Nephron progenitor cell (in vitro differentiated cells): Measurements from ENCODE around the gene MYO5A.

Source experiments
- DNase-seq: peaks from one replicate; pipeline ENCODE4 v3.0.0; 2021
- H3K27ac Mint-ChIP-seq: 2 replicates; pipeline ENCODE4 v1.8.0; 2021; ENCODE audit warnings: mild to moderate bottlenecking, moderate library complexity, mixed read lengths
- H3K27me3 Mint-ChIP-seq: 2 replicates; pipeline ENCODE4 v1.8.0; 2021; ENCODE audit warnings: mild to moderate bottlenecking, low read depth, mixed read lengths; ENCODE audit not compliant: poor library complexity
- H3K36me3 Mint-ChIP-seq: 2 replicates; pipeline ENCODE4 v1.8.0; 2021; ENCODE audit warnings: low read depth, mixed read lengths
- H3K4me1 Mint-ChIP-seq: 2 replicates; pipeline ENCODE4 v1.8.0; 2021; ENCODE audit warnings: mixed read lengths
- H3K4me3 Mint-ChIP-seq: 2 replicates; pipeline ENCODE4 v1.8.0; 2021; ENCODE audit warnings: mild to moderate bottlenecking, moderate library complexity, mixed read lengths
- H3K9me3 Mint-ChIP-seq: 2 replicates; pipeline ENCODE4 v1.8.0; 2021; ENCODE audit warnings: mild to moderate bottlenecking, moderate library complexity, mixed read lengths
- TF ChIP-seq, protein P1 (sequence below): fragments of 200-600 bp; sonication (generic); IDR thresholded peaks from 2 replicates; pipeline ENCODE4 v1.5.0; 2021; ENCODE audit warnings: antibody characterized with exemption

MYO5A gene

DNA sequence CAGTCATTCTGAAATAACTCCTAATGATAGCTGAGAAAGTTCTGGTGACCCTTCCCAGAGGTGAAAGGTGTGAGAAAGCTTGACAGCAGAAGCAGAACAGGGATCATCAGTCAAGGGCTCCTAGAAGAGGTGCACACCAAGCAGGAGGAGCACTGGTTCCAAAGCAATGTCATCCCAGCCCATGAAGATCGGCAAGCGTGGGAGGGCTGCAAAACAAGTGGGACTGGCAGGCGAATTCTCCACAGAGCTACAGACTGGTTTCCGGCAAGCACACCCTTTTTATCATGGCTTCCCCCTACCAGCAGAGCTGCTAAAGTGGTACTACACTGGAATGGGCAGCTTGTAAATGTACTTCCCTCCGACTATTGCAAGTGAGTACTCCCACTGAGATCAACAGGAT, 170.7 kb downstream of the MYO5A start:
- Mint-ChIP-seq H3K4me3 (no peak overlapping the region), H3K4me1 (no peaks in the 10 kb centered on the region), H3K36me3 (peaks cover 2% of the 10 kb centered on the region), H3K27me3 (no peaks in the 10 kb centered on the region), H3K9me3 (no peaks in the 10 kb centered on the region), H3K27ac (no peak overlapping the region)
- no peak for DNase-seq
- TF ChIP-seq, protein P1, sequence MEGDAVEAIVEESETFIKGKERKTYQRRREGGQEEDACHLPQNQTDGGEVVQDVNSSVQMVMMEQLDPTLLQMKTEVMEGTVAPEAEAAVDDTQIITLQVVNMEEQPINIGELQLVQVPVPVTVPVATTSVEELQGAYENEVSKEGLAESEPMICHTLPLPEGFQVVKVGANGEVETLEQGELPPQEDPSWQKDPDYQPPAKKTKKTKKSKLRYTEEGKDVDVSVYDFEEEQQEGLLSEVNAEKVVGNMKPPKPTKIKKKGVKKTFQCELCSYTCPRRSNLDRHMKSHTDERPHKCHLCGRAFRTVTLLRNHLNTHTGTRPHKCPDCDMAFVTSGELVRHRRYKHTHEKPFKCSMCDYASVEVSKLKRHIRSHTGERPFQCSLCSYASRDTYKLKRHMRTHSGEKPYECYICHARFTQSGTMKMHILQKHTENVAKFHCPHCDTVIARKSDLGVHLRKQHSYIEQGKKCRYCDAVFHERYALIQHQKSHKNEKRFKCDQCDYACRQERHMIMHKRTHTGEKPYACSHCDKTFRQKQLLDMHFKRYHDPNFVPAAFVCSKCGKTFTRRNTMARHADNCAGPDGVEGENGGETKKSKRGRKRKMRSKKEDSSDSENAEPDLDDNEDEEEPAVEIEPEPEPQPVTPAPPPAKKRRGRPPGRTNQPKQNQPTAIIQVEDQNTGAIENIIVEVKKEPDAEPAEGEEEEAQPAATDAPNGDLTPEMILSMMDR = no peak

DNA sequence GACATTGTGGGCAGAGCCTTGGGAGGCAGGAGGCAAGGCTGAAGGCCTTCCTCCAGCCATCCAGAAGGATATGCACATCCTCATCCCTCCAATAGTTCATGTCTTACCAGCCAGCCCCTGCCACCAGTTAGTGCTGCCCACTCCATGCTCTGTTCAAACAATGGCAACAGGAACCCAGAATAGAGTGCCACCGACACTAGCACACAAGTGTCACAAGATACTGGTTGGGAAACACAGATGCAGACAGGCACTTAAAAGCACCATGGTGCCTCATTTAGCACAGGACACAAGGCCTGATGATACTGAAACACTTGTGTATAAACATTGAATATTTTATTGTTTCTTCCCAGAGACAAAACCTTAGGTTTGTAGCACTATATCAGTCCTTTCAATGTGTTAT, 176.6 kb downstream of the MYO5A start:
- Mint-ChIP-seq H3K27ac (no peak overlapping the region), H3K9me3 (no peaks in the 10 kb centered on the region), H3K27me3 (peaks cover 4% of the 10 kb centered on the region), H3K36me3 (peaks cover 29% of the 10 kb centered on the region), H3K4me3 (no peak overlapping the region), H3K4me1 (no peaks in the 10 kb centered on the region)
- TF ChIP-seq, protein P1 = no peak
- DNase-seq = no peak

DNA sequence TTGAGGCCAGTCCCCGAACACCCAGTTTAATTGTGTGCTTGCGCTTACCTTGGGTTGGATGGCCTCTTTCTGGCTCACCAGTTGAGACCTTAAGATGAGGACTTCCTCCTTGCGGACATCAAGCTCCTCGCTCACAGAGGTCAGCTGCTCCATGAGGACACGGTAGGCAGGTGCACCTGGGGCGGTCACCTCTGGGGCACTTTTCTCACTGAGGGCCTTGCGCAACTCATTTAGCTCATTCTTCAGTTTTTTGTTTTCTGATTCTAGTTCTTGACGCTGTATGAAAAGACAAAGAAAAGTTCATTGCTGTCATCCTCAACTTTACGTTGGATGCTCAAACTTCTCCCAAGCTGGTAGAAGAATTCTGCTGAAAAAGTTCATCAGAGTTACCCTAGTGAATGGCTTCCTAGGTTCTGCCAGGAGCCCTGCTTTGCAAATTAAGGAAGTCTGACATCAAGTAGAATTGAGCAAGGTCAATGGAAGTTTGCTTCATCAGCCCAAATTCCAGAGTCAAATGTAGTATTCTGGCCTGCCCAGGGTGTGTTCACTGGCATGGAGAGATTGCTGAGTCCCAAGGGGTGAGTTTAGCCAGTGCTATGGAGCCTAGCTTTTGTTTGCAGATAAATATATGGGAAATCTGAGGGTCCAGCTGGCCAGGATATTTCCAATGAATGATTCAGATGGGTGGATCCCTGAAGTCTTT, 177.3 kb downstream of the MYO5A start:
- Mint-ChIP-seq H3K9me3 (no peaks in the 10 kb centered on the region), H3K4me1 (no peaks in the 10 kb centered on the region), H3K27ac (no peak overlapping the region), H3K36me3 (peaks cover 29% of the 10 kb centered on the region), H3K4me3 (no peak overlapping the region), H3K27me3 (peaks cover 4% of the 10 kb centered on the region)
- DNase-seq = no peak
- TF ChIP-seq, protein P1 = no peak

DNA sequence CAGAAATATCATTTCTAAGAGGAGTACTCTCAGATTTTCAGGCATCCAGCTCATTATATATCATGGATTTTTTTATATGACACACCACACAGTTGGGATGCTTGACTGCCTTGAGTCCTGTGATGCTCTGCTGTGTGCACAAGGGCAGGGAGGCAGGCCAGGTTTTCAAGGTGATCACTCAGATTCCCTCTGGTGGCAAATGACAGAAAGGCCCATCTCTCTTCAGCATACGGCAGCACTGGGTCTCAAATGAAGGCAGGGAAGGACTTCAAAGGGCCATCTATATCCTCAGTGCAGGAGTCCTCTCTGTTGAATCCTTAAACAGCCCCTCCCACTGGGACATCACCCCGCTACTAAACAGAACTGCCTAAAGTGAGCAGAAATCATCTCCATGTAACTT, 178.3 kb downstream of the MYO5A start:
- TF ChIP-seq, protein P1 = no peak
- no peaks in the 10 kb centered on the region for H3K4me1 Mint-ChIP-seq
- peaks cover 4% of the 10 kb centered on the region for H3K27me3 Mint-ChIP-seq
- H3K36me3 Mint-ChIP-seq = peaks cover 29% of the 10 kb centered on the region
- H3K27ac Mint-ChIP-seq = no peak overlapping the region
- no peak for DNase-seq
- H3K9me3 Mint-ChIP-seq = no peaks in the 10 kb centered on the region
- no peak overlapping the region for H3K4me3 Mint-ChIP-seq

DNA sequence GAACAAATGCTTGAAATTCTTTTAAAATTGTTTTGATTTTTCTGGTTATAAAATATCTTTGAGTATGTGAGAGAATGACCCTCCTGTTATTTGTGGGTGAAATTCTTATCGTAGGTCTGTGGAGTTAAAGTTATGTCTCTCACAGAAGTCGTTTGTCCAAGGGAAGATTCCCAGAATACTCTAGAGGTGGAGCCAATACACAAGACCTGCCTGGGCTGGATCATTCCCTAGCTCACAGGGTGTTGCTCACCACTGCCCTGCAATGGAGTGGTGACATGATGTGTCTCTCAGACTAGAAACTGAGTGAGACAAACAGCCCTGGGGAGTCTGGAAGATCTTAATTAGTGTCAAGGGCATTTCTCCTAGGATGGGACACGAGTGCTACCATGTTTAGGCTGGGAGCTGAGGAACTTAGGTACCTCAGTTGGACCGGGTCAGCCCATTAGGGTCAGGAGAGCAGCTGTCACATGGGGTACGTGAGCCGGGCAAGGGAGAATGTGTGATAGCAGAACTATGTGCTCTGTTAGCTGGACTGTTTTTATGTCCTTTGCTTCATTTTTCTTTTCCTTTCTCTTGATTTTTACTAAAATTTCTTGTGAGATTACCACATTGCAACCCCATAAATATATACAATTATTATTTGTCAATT, 179.5 kb downstream of the MYO5A start:
- Mint-ChIP-seq H3K27ac (no peak overlapping the region), H3K27me3 (peaks cover 4% of the 10 kb centered on the region), H3K4me3 (no peak overlapping the region), H3K36me3 (peaks cover 29% of the 10 kb centered on the region), H3K4me1 (no peaks in the 10 kb centered on the region), H3K9me3 (no peaks in the 10 kb centered on the region)
- DNase-seq = no peak
- TF ChIP-seq, protein P1 = no peak
